GM21825 (cell line): Measurements from ENCODE around the gene ATP12A.

Experiments
- ATAC-seq: cut with Tn5 transposase; IDR thresholded peaks from one replicate; pipeline ENCODE4 v1.9.1; 2021; ENCODE audit warnings: mild to moderate bottlenecking, moderate library complexity; ENCODE audit not compliant: unreplicated experiment

ATP12A gene

DNA sequence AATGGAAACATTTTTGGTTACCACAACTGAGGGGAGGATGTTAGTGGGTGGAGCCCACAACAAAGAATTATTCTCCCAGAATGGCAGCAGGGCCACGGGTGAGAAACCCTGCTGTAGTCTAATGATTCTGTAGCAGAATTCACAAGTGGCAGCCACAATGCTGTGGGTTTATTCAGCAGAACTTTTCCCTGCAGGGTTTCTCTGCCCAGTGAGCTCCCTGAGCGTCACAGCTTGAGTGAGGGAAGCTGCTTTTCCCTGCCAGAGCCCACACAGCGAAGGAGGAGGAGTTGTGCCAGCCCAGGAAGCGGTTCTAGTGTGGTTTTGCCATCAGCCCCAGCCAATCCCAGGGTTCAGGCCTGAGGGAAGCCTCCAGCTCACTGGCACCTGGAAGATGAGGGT is 4.4 kb downstream of the ATP12A start:
- ATAC-seq: peak; percentile 61

GRCh38 chr13:24685314-24685713 is 5.1 kb downstream of the ATP12A start:
- ATAC-seq: no peak

DNA sequence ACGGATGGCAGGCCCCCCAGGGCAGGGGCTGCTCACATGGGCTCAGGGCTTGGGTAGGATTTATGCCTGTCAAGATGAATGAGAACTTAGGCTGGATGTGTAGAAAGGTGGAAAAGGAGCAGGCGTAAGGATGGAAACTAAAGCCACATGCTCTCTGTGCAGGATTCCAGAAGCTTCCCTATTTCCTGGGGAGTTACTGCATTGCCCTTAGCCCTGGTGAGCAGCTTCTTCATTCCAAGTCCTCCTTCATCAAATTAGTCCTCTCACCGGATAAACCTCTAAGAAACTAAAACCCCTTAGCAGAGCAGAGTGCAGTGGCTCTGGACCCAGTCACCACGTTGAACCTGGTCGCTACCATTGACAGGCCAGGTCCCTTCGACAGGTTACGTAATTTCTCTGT is 7.4 kb downstream of the ATP12A start:
- ATAC-seq: no peak

GRCh38 chr13:24688111-24688510 is 7.9 kb downstream of the ATP12A start:
- ATAC-seq: no peak

DNA sequence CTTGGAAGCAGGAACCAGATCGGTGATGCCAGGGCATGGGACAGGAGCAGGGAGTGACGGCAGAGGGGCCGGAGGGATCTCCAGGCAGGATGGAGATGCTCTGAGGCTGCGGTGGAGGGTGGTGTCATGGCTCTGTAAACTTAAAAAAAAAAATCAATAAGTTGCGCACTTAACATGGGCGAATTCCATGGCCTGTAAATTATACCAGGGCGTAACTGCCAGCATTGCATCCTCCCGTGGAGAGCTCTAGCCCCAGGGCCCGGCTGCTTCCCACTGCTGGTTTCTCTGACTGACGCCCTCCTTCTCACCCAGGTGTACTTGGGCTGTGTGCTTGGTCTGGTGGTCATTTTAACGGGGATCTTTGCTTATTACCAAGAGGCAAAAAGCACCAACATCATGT is 8.7 kb downstream of the ATP12A start:
- no peak for ATAC-seq

DNA sequence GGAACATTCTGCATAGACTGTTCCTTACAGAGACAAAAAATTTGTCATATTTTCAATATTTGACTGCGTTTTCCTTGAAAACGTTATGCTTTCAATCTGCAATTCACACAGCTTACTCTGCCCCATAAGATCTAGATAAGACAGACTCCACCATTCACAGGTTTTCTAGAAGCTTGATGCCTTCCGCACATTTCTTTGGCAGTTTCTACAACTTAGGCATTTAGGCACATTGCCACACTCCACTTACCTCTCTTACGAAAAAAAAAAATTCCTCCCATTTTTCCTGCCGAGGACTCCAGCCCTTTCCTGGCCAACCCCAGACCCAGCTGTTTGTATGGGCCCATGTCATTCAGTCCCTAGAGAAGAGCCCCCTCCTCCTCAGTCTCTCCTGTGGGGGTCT is 11.2 kb downstream of the ATP12A start:
- ATAC-seq: no peak

DNA sequence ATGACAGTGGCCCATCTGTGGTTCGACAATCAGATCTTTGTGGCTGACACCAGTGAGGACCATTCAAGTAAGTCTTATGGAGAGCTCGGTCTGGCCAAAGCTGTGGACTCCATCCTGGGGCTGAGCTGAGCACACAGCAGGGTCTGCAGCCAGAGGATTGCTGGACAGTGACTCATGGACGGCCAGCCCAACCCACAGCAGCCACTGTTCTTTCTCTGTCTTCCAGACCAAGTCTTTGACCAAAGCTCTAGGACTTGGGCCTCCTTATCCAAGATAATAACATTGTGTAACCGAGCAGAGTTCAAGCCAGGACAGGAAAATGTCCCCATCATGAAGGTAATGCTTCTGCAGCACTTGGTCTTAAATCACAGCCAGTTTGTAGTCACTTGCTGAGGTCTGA is 12.4 kb downstream of the ATP12A start:
- no peak for ATAC-seq

DNA sequence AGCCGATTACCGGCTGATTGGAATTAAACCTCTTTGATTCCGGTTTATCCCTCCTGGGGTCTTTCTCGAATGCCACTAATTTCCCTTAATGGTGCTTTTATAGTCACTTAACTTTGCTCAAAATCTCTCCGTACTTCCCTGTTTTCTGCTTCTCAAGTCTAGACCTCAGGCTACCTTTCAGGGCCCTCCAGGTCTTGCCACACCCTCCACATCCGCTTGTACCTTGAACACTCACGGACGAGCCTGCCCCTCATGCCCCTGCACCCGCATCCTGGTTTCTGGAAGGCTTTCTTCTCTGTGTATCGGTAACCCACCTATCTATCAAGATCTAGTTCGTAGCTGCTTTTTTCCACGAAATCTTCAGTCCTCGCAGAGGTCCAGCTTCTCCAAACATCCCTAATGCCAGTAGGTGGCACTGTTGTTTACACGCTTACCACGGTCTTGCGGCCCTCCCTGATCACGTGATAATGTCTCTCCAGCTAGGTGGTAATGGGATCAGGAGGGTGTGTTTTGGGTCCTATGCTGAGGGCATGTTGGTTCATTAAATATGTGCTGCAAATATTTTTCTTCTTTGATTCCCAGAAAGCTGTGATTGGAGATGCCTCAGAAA is 13.8 kb downstream of the ATP12A start:
- ATAC-seq: peak; percentile 70

- no peak for ATAC-seq
Observed at GRCh38 chr13:24694907-24695306, 14.7 kb downstream of the ATP12A start.

DNA sequence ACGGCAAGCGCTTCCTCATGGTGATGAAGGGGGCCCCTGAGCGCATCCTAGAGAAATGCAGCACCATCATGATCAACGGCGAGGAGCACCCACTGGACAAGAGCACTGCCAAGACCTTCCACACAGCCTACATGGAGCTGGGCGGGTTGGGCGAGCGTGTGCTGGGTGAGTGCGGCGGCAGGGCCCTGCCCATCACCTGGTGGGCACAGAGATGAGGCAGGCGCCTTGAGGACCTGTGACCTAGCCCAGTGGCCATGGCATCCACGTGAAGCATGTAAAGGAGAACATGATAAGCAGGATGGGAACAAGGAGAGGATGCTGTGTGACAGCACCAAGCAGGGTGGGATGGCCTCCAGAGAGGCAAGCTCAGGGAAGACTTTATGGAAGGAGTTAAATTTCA is 18.5 kb downstream of the ATP12A start:
- no peak for ATAC-seq

DNA sequence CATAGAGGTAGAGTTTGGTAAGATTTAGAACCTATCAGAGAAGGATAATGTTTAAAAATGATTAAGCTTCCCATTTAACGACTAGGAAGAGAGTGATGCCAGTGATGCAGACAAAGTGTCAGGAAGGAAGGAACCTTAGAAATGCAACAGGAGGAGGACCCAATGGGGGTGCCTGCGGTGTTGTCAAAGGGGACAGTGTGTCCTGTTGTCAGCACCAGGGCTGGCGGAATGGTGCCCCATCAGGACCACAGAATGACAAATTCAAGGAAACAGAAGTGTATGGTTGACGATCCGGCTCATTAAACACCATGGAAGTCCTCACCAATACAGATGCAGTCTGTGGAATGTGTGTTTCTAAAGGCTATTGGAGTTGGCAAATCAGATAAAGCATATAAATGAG is 19.3 kb downstream of the ATP12A start:
- ATAC-seq: no peak

- no peak for ATAC-seq
Observed at GRCh38 chr13:24700539-24700938, 20.3 kb downstream of the ATP12A start.

DNA sequence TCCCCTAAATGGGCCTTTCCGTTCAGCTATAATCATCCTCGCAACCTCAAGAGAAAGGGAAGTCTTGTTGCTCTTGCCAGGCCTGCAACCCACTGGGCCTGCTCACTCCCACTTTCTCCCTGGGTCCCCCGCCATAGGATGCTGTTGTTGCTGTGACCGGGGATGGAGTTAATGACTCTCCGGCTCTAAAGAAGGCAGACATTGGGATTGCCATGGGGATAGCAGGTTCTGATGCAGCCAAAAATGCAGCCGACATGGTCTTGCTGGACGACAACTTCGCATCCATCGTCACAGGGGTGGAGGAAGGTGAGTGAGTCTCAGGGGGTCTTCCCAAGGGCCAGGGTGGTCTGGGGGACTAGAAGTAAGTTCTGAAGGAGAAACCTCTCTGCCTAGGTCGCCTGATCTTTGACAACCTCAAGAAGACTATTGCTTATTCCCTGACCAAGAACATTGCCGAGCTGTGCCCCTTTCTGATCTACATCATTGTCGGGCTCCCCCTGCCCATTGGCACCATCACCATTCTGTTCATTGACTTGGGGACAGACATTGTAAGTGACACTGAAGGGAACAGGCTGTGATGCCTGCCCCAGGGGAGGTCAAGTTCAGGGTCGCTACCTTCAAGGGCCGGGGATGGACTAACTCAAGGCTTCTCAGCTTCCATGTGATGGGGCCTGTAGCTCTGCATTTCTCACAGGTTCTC is 26.8 kb downstream of the ATP12A start:
- no peak for ATAC-seq

DNA sequence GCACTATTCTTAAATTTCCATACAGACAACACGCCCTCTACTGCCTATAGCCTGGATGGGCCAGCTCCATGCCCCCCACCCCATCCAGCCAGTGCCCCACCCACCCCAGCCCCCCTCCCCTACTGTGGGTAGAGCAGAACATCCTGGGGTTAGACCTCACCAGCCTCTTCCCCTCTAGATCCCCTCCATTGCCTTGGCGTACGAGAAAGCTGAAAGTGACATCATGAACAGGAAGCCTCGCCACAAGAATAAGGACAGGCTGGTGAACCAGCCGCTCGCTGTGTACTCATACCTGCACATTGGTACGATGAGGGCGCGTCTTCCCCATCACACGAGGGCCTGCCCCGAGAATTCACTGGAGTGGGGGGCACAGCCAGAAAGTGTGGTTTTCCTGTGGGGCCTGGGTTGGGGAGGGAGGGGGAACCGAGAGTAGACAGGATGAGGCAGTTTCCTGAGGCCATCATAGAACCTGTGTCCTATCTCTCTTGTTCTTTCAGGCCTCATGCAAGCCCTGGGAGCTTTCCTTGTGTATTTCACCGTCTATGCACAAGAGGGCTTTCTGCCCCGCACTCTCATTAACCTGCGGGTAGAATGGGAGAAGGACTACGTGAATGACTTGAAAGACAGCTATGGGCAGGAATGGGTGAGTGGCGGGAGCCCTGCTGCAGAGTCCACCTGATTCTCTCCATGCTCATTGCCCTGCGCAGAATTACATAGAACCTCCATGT is 29.1 kb downstream of the ATP12A start:
- peak; percentile 93 for ATAC-seq

- ATAC-seq: no peak
Observed at GRCh38 chr13:24713022-24713421, 32.8 kb downstream of the ATP12A start.

- no peak for ATAC-seq
Observed at GRCh38 chr13:24716011-24716410, 35.8 kb downstream of the ATP12A start.

DNA sequence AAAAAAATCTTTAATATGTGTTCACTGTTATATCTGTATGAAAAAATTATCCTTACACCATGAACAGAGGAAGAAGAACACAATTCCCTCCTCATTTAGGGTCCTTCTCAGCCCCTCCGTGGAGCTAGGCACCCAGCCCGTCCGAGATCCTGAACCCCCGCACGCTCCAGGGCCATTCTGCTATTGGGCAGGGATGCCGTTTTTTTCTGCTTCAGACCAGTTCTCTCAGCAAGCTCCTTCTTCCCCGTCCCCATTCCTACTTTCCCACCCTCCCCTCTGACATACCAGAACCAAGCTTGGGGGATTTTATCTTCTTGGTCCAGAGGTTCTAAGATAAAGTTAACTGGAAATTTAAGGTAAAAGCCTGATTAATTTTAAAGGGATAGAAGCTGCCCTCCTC is 36.2 kb downstream of the ATP12A start:
- no peak for ATAC-seq

GRCh38 chr13:24717217-24717616 is 37.0 kb downstream of the ATP12A start:
- no peak for ATAC-seq

- no peak for ATAC-seq
Observed at GRCh38 chr13:24718192-24718965, 38.2 kb downstream of the ATP12A start.

DNA sequence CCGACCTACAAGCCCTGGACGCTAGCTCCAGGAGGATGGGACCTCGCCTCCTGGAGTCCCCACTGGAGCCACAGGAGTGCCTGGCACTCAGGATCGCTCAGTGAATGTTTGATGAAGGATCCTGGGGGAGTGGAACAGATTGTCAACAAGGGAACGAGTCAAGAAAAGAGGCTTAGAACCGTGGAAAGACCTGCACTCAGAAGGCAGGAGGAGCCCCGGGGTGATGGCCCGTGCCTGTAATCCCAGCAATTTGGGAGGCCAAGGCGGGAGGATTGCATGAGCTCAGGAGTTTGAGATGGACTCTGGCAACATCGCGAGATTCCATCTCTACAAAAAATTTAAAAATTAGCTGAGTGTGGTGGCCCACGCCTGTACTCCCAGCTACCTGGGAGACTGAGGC is 38.9 kb downstream of the ATP12A start:
- ATAC-seq: no peak

- ATAC-seq: no peak
Observed at GRCh38 chr13:24723206-24723605, 43.0 kb downstream of the ATP12A start.
